Cerebellar cortex (tissue), 1 donor: ENCODE data around the gene ZNF318.
A peak's percentile ranks its signal among the peaks of the same experiment; 100 is the strongest.
"Not testable (repeated sequence)": the region's sequence is repeated elsewhere in the genome, so short reads cannot be mapped to it uniquely, and the experiment has no call there.

Experiments
- DNase-seq: peaks from one replicate; pipeline ENCODE4 v3.0.0-alpha.2; 2015; ENCODE audit warnings: low spot score

ZNF318 gene

GRCh38 chr6:43338243-43338642 lies 31.2 kb downstream of the ZNF318 start:
- DNase-seq, result no peak

DNA sequence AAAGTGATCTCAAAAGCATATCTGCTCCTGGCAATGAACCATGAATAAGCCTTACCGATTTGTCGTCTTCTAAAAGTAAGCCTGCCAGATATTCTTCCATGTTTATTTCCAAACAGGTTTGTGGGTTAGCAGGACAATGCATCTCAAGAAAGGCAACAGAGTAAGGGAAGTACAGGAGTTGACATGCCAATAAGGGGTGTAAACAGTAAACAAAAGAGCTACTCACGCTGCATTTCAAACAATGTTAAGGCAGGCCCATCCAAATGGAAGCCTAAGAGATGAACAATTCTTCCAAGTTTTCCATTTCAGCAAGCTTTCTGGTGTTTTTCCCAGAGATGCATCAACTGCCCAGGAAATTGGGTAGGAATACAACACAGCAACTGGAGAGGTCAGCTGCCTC lies 33.1 kb downstream of the ZNF318 start:
- no peak for DNase-seq

DNA sequence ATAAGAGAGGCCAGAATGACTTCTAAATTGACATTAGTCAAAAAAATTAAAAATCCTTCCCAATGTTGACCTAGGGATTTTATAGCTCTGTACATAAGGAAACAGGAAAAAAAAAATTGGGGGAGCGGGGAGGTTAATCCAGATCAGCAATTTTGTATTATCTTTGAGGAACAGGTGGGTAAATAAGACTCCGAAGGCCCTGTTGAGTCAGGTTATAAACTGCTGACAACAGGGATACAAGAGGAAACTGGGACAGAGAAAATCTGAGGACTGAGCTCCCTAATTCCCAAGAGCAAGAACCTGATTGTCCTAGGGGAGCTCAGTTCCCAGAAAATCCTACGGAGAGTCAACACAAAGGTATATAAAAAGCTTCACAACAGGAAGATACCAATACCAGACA lies 34.0 kb downstream of the ZNF318 start:
- no peak for DNase-seq

GRCh38 chr6:43334466-43335095 lies 34.9 kb downstream of the ZNF318 start:
- DNase-seq, result peak; percentile 66

GRCh38 chr6:43331891-43332290 lies 37.6 kb downstream of the ZNF318 start:
- DNase-seq, result no peak

GRCh38 chr6:43331470-43331869 lies 38.0 kb downstream of the ZNF318 start:
- DNase-seq, result no peak

DNA sequence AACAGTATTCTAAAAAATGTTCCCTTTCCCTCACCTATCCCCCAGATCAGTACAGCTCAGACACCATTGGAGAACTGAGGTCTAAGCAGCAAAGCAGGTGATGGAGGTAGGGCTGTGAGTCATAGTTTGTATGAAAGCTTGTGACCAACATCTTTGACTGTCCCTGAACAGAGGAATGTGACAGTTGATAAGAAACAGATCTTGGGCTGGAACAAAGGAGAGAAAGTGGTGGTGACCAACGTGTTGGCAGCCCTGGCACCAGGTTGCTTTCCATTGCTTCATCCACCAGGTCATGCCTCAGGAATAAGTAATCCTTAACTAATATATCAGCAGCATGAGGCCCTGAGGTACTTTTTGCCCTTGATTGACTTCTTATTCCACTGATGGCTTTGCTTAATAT lies 40.9 kb downstream of the ZNF318 start:
- no peak for DNase-seq

DNA sequence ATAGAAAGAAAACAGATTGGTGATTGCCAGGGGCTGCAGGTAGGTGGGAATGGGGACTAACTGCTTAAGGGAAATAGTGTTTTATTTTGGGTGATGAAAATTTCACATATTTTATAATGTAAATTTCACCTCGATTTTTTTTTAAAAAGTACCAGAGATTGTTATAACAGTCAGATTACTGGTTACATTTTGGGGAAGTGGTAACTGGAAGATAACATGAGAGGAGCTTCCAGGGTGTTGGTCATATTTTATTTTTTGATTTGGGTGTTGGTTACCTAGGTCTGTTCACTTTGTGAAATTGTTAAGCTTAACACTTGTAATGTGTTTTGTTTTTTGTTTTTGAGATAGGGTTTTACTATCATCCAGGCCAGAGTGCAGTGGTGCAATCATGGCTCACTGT lies 43.6 kb downstream of the ZNF318 start:
- no peak for DNase-seq

DNA sequence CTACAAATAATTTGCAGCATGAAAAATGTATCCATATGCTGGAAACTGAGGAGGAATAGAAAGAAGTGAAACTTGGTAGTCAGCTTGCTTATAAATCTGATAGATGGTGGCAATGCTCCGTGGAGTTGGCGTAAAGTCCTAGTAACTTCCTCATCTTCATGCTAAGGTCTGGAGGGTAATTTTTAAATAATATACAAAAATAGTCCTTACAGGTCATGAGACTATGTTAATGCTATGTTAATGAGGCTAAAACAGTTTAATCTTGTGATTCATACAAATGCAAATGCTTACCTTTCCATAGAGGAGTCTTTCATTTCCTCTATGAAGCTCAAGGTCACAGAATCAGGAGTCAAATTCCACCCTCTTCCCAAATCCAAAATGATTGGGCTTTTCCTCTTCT lies 51.4 kb downstream of the ZNF318 start:
- DNase-seq, result no peak

DNA sequence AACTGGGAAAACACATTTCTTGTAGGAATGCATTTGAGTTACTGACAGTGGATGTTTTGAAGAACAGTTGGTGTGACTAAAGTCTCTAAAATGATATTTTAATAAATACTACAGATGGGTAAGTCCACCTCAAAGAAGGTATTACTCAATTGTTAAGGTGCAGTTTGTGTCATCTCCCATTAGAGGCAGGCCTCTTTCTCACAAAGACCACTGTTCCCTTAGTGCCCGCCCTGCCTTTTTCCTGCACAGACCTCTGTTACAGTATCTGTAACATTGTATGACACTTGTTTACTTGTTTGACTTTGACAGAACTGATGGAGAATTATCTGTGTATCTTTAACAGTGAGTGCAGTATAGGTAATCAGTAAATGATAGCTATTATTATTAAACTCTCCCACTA lies 55.6 kb downstream of the ZNF318 start:
- no peak for DNase-seq

DNA sequence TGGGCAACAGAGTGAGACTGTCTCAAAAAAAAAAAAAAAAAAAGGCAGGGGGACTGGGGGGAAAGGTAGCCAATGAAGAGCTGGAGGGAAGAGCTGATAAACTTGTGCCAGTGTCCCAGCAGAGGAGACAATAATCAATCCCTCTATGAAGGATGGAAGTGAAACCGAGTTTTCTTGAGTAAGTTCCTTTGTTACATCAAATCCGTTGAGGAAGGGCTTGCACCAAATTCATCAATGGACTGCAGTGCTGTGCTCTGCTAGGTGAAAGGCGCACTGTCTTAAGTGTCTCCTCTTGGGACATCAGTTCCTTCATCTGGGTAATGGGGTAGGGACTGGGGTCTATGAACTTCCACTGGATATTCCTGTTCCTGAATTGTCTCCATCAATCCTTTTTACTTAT lies 57.8 kb downstream of the ZNF318 start:
- no peak for DNase-seq

DNA sequence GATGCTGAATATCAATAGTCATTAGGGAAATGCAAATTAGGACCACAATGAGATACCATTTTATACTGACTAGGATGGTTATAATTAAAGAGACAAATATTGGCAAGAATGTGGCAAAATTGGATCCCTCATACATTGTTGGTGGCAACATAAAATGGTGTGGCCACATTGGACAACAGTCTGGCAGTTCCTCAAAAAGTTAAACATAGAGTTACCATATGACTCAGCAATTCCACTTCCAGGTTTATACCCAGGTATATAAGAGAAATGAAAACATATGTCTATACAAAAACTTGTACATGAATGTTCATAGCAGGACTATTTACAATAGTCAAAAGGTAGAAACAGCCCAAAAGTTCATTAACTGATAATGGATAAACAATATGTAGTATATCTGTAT lies 58.8 kb downstream of the ZNF318 start:
- no peak for DNase-seq

DNA sequence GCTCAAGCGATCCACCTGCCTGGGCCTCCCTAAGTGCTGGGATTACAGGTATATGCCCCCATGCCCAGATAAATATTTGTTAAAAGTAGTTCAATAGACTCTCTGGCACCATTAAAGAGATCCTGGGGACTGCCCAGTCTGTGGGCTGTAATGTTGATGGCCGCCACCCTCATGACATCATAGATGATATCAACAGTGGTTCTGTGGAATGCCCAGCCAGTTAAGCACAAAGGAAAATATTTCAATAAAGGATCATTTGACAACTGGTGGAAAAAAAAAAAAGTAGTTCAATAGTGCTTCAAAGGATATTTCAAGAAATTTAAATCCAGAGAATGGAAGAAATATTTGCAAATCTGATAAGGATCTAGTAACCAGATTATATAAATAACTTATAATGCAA lies 59.3 kb downstream of the ZNF318 start:
- no peak for DNase-seq

- no peak for DNase-seq
Observed at GRCh38 chr6:43308990-43309477, 60.4 kb downstream of the ZNF318 start.

DNA sequence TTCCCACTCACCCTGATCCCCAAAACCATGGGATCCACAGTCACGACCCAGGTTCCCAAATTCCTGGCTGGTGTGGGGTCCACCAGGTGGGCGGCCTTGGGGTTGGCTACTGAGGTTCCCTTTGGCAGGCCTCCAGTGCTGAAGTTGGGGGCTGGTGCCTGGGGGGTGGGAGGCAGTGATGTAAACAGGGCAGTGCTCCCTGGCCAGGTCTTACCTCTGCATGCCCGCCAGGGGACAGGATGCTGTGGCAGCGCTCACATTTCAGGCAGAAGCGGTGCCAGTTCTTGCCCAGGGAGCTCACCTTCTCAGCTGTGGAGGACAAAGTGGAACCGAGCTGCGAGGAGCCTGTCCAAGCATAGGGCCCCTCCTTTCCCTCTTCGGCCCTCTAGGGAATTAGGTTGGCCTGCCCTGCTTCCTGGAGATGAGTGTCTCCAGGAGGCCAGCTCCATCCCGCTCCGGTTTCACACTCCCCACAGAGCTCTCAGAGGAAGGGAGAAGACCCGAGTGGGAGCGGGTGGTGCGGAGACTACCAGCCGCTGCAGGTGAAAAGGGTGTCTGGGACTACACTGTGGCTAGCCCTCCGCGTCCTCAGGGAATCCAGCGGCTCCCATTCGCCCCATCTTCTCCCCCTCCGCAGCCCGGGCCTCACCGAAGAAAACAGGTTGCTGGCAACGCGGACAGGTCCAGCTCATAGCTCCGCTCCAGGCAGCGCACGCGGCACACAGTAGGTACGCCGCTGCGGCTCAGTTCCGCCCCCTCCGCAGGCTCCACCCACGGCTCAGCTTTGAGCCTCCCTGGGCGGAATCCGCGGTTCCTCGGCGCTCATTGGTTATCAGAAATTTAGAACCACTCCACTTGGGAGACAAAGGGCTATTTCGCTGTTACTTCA lies 61.1 kb downstream of the ZNF318 start, which contains the start of gene CRIP3:
Gene CRIP3, minus strand, starts transcription at position 726 of the 889 bp plus-strand sequence. Its CDS starts 34 bp downstream, at position 692.
- DNase-seq, result peak; percentile 29

- no peak for DNase-seq
Observed at GRCh38 chr6:43307451-43308100, 61.9 kb downstream of the ZNF318 start.

GRCh38 chr6:43306086-43306485 lies 63.4 kb downstream of the ZNF318 start:
- DNase-seq, result no peak

- no peak for DNase-seq
Observed at GRCh38 chr6:43304882-43305281, 64.6 kb downstream of the ZNF318 start.

DNA sequence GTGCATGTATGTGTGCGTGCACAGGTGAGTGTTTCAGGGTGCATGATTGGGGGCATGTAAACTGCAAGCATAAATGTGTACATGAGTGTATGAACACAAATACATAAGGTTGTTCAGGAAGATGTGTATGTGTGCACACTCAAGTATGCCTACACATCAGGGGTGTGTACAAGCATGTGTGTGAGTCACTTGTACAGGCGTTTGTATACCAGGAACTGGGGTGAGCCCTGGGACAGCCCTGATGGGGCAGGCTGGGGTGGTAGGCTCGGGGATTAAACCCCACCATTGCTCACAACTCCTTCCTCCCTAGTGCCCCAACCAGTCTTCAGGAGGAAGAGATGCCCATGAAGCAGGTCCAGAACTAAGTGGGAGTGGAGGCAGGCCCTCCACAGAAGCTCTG lies 65.1 kb downstream of the ZNF318 start:
- no peak for DNase-seq

DNA sequence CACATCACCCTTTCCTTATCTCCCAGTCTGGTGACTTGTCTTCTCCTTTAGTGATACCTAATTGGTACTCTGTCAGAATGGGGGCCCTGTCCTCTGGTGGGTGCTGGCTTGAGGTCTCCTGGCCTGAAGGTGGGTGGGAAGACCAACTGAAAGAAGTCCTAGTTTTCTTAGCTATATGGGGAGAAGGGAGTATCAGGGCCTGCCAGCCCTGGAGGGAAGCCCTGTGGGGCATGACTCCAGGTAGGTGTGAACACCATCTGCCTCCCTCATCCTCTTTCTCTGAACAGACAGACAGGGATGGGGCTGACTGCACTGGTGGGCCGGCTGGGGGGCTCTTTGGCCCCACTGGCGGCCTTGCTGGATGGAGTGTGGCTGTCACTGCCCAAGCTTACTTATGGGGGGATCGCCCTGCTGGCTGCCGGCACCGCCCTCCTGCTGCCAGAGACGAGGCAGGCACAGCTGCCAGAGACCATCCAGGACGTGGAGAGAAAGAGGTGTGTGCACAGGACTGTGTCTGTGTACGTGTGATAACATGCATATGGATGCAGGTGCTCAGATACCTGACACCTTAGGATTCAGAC lies 65.6 kb downstream of the ZNF318 start:
- no peak for DNase-seq

DNA sequence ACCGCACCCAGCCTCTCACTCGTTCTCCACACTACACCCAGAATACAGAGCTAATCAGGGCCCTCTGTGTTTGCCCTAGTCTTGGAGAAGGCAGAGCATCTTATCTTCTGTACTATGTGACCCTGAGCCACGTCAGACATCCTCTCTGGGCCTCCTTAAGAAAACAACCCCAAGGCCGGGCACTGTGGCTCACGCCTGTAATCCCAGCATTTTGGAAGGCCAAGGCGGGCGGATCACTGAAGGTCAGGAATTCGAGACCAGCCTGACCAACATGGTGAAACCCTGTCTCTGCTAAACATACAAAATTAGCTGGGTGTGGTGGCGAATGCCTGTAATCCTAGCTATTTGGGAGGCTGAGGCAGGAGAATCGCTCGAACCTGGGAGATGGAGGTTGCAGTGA lies 66.4 kb downstream of the ZNF318 start:
- not testable (repeated sequence) for DNase-seq

GRCh38 chr6:43302126-43302525 lies 67.3 kb downstream of the ZNF318 start:
- no peak for DNase-seq
